ENCODE measurements around the gene SLC44A1. TPM values are rescaled to one million over a fixed set of nuclear protein-coding genes. Genes with fewer than 3 reads are reported as not detected.

Gene SLC44A1
- total RNA-seq, 6 experiments from 2014 or later: 46.6 to 66.3 (median 56.0) TPM

GRCh38 chr9:105473221-105473620, 228.8 kb downstream of the SLC44A1 start:
- H3K36me3 Mint-ChIP-seq (ENCODE audit: low read depth): peaks cover 23% of the 10 kb centered on the region
- no peaks in the 10 kb centered on the region for H3K9me3 Mint-ChIP-seq
- H3K4me3 Mint-ChIP-seq: no peak overlapping the region
- H3K27me3 Mint-ChIP-seq (ENCODE audit: insufficient read depth): no peaks in the 10 kb centered on the region
- no peak overlapping the region for H3K27ac Mint-ChIP-seq
- peaks cover 15% of the 10 kb centered on the region for H3K4me1 Mint-ChIP-seq (ENCODE audit: low read depth)
- DNase-seq: no peak
- TF ChIP-seq, protein P1, sequence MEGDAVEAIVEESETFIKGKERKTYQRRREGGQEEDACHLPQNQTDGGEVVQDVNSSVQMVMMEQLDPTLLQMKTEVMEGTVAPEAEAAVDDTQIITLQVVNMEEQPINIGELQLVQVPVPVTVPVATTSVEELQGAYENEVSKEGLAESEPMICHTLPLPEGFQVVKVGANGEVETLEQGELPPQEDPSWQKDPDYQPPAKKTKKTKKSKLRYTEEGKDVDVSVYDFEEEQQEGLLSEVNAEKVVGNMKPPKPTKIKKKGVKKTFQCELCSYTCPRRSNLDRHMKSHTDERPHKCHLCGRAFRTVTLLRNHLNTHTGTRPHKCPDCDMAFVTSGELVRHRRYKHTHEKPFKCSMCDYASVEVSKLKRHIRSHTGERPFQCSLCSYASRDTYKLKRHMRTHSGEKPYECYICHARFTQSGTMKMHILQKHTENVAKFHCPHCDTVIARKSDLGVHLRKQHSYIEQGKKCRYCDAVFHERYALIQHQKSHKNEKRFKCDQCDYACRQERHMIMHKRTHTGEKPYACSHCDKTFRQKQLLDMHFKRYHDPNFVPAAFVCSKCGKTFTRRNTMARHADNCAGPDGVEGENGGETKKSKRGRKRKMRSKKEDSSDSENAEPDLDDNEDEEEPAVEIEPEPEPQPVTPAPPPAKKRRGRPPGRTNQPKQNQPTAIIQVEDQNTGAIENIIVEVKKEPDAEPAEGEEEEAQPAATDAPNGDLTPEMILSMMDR (IDR thresholded peaks at IDR 0.05): no peak

GRCh38 chr9:105475302-105475701, 230.9 kb downstream of the SLC44A1 start:
- no peak overlapping the region for H3K4me3 Mint-ChIP-seq
- peaks cover 15% of the 10 kb centered on the region for H3K4me1 Mint-ChIP-seq (ENCODE audit: low read depth)
- peak; percentile 52 for DNase-seq
- no peaks in the 10 kb centered on the region for H3K9me3 Mint-ChIP-seq
- peaks cover 11% of the 10 kb centered on the region; the same call in 1 of the 2 replicates for H3K36me3 Mint-ChIP-seq (ENCODE audit: low read depth)
- no peaks in the 10 kb centered on the region for H3K27me3 Mint-ChIP-seq (ENCODE audit: insufficient read depth)
- TF ChIP-seq, protein P1 (IDR thresholded peaks at IDR 0.05): peak; percentile 68
- H3K27ac Mint-ChIP-seq: peak overlapping the region; percentile 4; the same call in 1 of the 2 replicates

DNA sequence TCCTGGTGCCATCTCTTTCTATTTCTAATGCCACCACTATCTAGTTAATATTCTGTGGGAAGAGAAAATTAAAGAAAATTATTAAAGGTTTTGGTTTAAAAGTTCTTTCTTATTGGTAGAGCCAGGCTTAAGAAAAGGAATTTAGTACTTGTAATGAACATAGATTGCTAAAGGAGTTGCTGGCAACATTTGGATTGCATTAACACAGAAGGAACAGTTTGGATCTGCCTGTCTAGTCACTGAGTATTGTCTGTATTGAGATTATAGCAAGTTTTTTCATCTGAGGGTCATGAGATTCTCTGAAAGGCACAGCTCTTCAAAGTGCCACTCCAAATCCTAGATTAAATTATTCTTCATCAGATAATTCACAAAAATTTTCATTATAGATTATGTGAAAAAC, 235.4 kb downstream of the SLC44A1 start:
- peaks cover 15% of the 10 kb centered on the region for H3K4me1 Mint-ChIP-seq (ENCODE audit: low read depth)
- no peaks in the 10 kb centered on the region for H3K27me3 Mint-ChIP-seq (ENCODE audit: insufficient read depth)

DNA sequence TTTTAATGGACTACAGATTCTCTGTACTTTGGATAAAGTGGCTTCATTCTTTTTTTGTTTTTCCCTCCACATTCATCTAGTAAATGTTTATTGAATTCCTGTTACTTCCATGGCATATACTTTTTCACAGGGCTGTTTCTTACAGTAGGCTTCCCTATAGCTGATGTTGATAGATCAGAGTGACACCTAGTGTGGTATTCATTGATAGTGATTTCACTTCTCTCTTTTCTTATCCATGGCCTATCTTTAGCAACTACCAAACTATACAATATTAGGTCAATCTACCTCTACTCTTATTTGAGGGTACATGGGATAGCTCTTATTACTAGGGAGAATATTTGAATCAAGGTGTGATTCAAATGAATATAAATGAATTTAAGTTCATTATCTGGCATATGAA, 239.2 kb downstream of the SLC44A1 start:
- DNase-seq: no peak
- Mint-ChIP-seq H3K4me3 (no peak overlapping the region), H3K27ac (no peak overlapping the region), H3K27me3 (ENCODE audit: insufficient read depth) (no peaks in the 10 kb centered on the region), H3K4me1 (ENCODE audit: low read depth) (no peaks in the 10 kb centered on the region), H3K9me3 (no peaks in the 10 kb centered on the region), H3K36me3 (ENCODE audit: low read depth) (peaks cover 12% of the 10 kb centered on the region)
- TF ChIP-seq, protein P1 (IDR thresholded peaks at IDR 0.05): no peak

More for the DNA sequence above, 235.4 kb downstream of the SLC44A1 start:
- H3K4me3 Mint-ChIP-seq: no peak overlapping the region
- H3K27ac Mint-ChIP-seq: no peak overlapping the region
- no peaks in the 10 kb centered on the region for H3K9me3 Mint-ChIP-seq
- DNase-seq: no peak
- TF ChIP-seq, protein P1 (IDR thresholded peaks at IDR 0.05): no peak
- peaks cover 4% of the 10 kb centered on the region; the same call in 1 of the 2 replicates for H3K36me3 Mint-ChIP-seq (ENCODE audit: low read depth)

GRCh38 chr9:105484226-105484625, 239.8 kb downstream of the SLC44A1 start:
- H3K27ac Mint-ChIP-seq: no peak overlapping the region
- H3K4me3 Mint-ChIP-seq: no peak overlapping the region
- H3K36me3 Mint-ChIP-seq (ENCODE audit: low read depth): peaks cover 13% of the 10 kb centered on the region
- no peaks in the 10 kb centered on the region for H3K4me1 Mint-ChIP-seq (ENCODE audit: low read depth)
- H3K9me3 Mint-ChIP-seq: no peaks in the 10 kb centered on the region
- TF ChIP-seq, protein P1 (IDR thresholded peaks at IDR 0.05): no peak
- DNase-seq: no peak
- H3K27me3 Mint-ChIP-seq (ENCODE audit: insufficient read depth): no peaks in the 10 kb centered on the region

- TF ChIP-seq, protein P1 (IDR thresholded peaks at IDR 0.05): no peak
- peaks cover 13% of the 10 kb centered on the region for H3K36me3 Mint-ChIP-seq (ENCODE audit: low read depth)
- DNase-seq: no peak
- no peaks in the 10 kb centered on the region for H3K27me3 Mint-ChIP-seq (ENCODE audit: insufficient read depth)
- H3K4me3 Mint-ChIP-seq: no peak overlapping the region
- H3K4me1 Mint-ChIP-seq (ENCODE audit: low read depth): no peaks in the 10 kb centered on the region
- H3K27ac Mint-ChIP-seq: no peak overlapping the region
- no peaks in the 10 kb centered on the region for H3K9me3 Mint-ChIP-seq
Observed at GRCh38 chr9:105485131-105485530, 240.7 kb downstream of the SLC44A1 start.

Measured in HFFc6 (cell line).